ENCODE results near the gene RANGAP1. TPM values are rescaled to one million over a fixed set of nuclear protein-coding genes. Genes with fewer than 3 reads are reported as not detected.

RANGAP1 gene
- total RNA-seq, 4 donors from 2014 or later = 112 to 120 (median 114) TPM

- no peak for TF ChIP-seq POLR2A (IDR thresholded peaks at IDR 0.05)
- TF ChIP-seq EP300 (IDR thresholded peaks at IDR 0.05) = no peak
- TF ChIP-seq CTCF (IDR thresholded peaks at IDR 0.05) = no peak
- Histone ChIP-seq H3K36me3 (peaks cover 46% of the 10 kb centered on the region), H3K27ac (no peak overlapping the region), H3K4me3 (no peak overlapping the region), H3K4me1 (peaks cover 2% of the 10 kb centered on the region), H3K9me3 (no peaks in the 10 kb centered on the region), H3K27me3 (no peaks in the 10 kb centered on the region)
- no peak for DNase-seq (ENCODE audit: low spot score in 2 of 2)
- WGBS = 89% methylated on average over 7 of the region's 7 CpGs
These were observed 54.6 kb downstream of the RANGAP1 start for GRCh38 chr22:41231369-41231768.

GRCh38 chr22:41230401-41230785, 55.6 kb downstream of the RANGAP1 start:
- no peak for TF ChIP-seq POLR2A (IDR thresholded peaks at IDR 0.05)
- TF ChIP-seq EP300 (IDR thresholded peaks at IDR 0.05) = no peak
- no peak for TF ChIP-seq CTCF (IDR thresholded peaks at IDR 0.05)
- no peak for TF ChIP-seq POLR2AphosphoS5 (IDR thresholded peaks at IDR 0.05)
- no peak for DNase-seq (ENCODE audit: low spot score in 2 of 2)
- no peaks in the 10 kb centered on the region for H3K9me3 ChIP-seq
- no peaks in the 10 kb centered on the region for H3K27me3 ChIP-seq
- peaks cover 56% of the 10 kb centered on the region for H3K36me3 ChIP-seq
- H3K4me3 ChIP-seq = no peak overlapping the region
- H3K27ac ChIP-seq = no peak overlapping the region
- no peaks in the 10 kb centered on the region for H3K4me1 ChIP-seq
- 81% methylated on average over 6 of the region's 9 CpGs for WGBS

- no peak for TF ChIP-seq EP300 (IDR thresholded peaks at IDR 0.05)
- no peak for TF ChIP-seq CTCF (IDR thresholded peaks at IDR 0.05)
- no peak for TF ChIP-seq POLR2AphosphoS5 (IDR thresholded peaks at IDR 0.05)
- TF ChIP-seq POLR2A (IDR thresholded peaks at IDR 0.05) = no peak
- no peak for DNase-seq (ENCODE audit: low spot score in 2 of 2)
These were observed 56.1 kb downstream of the RANGAP1 start for GRCh38 chr22:41229730-41230400.

GRCh38 chr22:41229215-41229614, 56.8 kb downstream of the RANGAP1 start:
- H3K27me3 ChIP-seq = no peaks in the 10 kb centered on the region
- TF ChIP-seq CTCF (IDR thresholded peaks at IDR 0.05) = no peak
- no peak for TF ChIP-seq POLR2AphosphoS5 (IDR thresholded peaks at IDR 0.05)
- no peak for TF ChIP-seq EP300 (IDR thresholded peaks at IDR 0.05)
- no peak for TF ChIP-seq POLR2A (IDR thresholded peaks at IDR 0.05)
- H3K4me3 ChIP-seq = no peak overlapping the region
- H3K9me3 ChIP-seq = no peaks in the 10 kb centered on the region
- DNase-seq (ENCODE audit: low spot score in 2 of 2) = no peak
- no peaks in the 10 kb centered on the region for H3K4me1 ChIP-seq
- WGBS = 88% methylated on average over 6 of the region's 6 CpGs
- peaks cover 67% of the 10 kb centered on the region for H3K36me3 ChIP-seq
- no peak overlapping the region for H3K27ac ChIP-seq

More at GRCh38 chr22:41229730-41230400, 56.1 kb downstream of the RANGAP1 start:
- Histone ChIP-seq H3K4me1 (no peaks in the 10 kb centered on the region), H3K4me3 (no peak overlapping the region), H3K9me3 (no peaks in the 10 kb centered on the region), H3K27ac (no peak overlapping the region), H3K27me3 (no peaks in the 10 kb centered on the region), H3K36me3 (peaks cover 61% of the 10 kb centered on the region)
- 59% methylated on average over 16 of the region's 17 CpGs for WGBS

- Histone ChIP-seq H3K27ac (no peak overlapping the region), H3K4me3 (no peak overlapping the region), H3K27me3 (no peaks in the 10 kb centered on the region), H3K4me1 (no peaks in the 10 kb centered on the region), H3K36me3 (peaks cover 88% of the 10 kb centered on the region), H3K9me3 (no peaks in the 10 kb centered on the region)
- 89% methylated on average over 26 of the region's 26 CpGs for WGBS
- no peak for DNase-seq (ENCODE audit: low spot score in 2 of 2)
- no peak for TF ChIP-seq POLR2AphosphoS5 (IDR thresholded peaks at IDR 0.05)
- no peak for TF ChIP-seq CTCF (IDR thresholded peaks at IDR 0.05)
- TF ChIP-seq POLR2A (IDR thresholded peaks at IDR 0.05) = no peak
- TF ChIP-seq EP300 (IDR thresholded peaks at IDR 0.05) = no peak
These were observed 59.0 kb downstream of the RANGAP1 start for GRCh38 chr22:41226723-41227655.
